Transverse colon (tissue), 4 donors: ENCODE measurements around the gene SIGLEC10.
"Not testable (repeated sequence)": the region's sequence is repeated elsewhere in the genome, so short reads cannot be mapped to it uniquely, and the experiment has no call there.

Source experiments
- CTCF ChIP-seq, 5 experiments: fragments of 200-600 bp in 3 of 5; fragments of 450-650 bp in 2 of 5; sonication (generic) in 3 of 5; IDR thresholded peaks; 1 replicate in 2 of 5; 2 replicates in 3 of 5; pipeline ENCODE4 v1.5.1; 2016 to 2017; ENCODE audit warnings: antibody characterized with exemption in 5 of 5, inconsistent platforms in 3 of 5, mild to moderate bottlenecking in 2 of 5, moderate library complexity in 1 of 5
- EP300 ChIP-seq: sonication (generic); formaldehyde crosslinking; IDR thresholded peaks from one replicate; pipeline ENCODE4 v1.6.1; 2017; ENCODE audit warnings: antibody characterized with exemption, low read depth
- POLR2A ChIP-seq: fragments of 450-650 bp; IDR thresholded peaks from one replicate; pipeline ENCODE4 v1.6.1; 2016; ENCODE audit warnings: antibody characterized with exemption, mild to moderate bottlenecking, moderate library complexity
- POLR2AphosphoS5 ChIP-seq, 3 donors: sonication (generic); formaldehyde crosslinking; IDR thresholded peaks; one replicate each; pipeline ENCODE4 v1.6.1; 2016; ENCODE audit warnings: antibody characterized with exemption in 3 of 3

DNA sequence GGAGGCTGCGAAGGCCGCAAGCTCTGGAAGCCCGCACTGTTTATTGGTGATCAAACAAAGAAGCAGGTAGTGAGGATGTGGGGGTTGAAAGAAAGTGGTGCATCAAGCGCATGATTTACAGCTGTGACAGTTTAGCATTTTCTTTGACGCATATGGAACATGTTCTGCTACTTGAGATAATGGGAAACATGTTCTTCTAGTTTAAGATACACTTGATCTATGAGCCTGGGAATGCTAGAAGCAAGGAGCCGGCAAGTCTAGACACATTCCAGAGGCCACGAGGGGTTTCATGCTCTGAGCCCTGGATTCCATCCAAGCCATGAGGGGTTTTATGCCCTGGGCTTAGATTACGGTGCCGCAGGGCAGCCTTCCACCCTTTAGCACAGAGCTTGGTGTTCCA lies 20.0 kb downstream of the SIGLEC10 start:
- TF ChIP-seq CTCF (IDR thresholded peaks at IDR 0.05); POLR2A; EP300; POLR2AphosphoS5 (IDR thresholded peaks at IDR 0.05): not testable (repeated sequence)
